ENCODE measurements around the gene BRD2. TPM values are rescaled to one million over a fixed set of nuclear protein-coding genes. Genes with fewer than 3 reads are reported as not detected.

BRD2 gene
- total and polyA plus RNA-seq, 9 of the 15 experiments (the other 6 are each of a cell fraction or from before 2014, with no cell fraction given) = 19.0 to 252 (median 181) TPM

DNA sequence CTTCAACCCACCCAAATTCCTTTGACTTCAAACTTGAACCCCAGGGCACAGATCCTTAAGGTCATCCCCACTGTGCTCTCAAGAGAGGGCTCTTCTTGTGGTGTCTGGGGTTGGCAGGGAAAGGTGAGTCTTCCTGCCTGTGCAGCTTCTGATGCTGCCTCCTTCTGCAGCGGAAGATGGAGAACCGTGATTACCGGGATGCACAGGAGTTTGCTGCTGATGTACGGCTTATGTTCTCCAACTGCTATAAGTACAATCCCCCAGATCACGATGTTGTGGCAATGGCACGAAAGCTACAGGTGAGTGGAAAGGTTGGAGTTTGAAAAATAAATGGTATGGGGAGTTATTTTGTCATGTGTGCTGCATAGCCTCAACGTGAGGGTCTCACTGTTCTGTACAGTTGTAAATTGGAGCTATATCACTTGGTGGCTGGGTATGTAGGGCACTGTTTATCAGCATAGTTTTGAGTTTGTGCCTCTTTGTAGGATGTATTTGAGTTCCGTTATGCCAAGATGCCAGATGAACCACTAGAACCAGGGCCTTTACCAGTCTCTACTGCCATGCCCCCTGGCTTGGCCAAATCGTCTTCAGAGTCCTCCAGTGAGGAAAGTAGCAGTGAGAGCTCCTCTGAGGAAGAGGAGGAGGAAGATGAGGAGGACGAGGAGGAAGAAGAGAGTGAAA lies 9.0 kb downstream of the BRD2 start:
- intact Hi-C loops (cut with micrococcal nuclease) = no loop called here

More for the DNA sequence above, 9.0 kb downstream of the BRD2 start:
- CTCF ChIA-PET (ENCODE audit: low intra/inter-chr PET ratio) = no interaction called here
- no TSS peak for BruUV-seq (replicated peaks)
- H3K9me1 ChIP-seq (ENCODE audit: control insufficient read depth, insufficient read depth, low read length) = peaks cover 22% of the 10 kb centered on the region
- H3K9ac ChIP-seq (ENCODE audit: insufficient read depth in 1 of 2, low read depth in 2 of 2, low read length in 2 of 2) = no peak overlapping the region; a peak in 1 of 4 replicates
- FAIRE-seq (no peak), ATAC-seq (no peak), DNase-seq (ENCODE audit: extremely low read depth in 1 of 4, low spot score in 3 of 4) (no peak)
- H3K36me3 ChIP-seq (ENCODE audit: control insufficient read depth, insufficient read depth, low read length) = peaks cover 98% of the 10 kb centered on the region
- H3K4me2 ChIP-seq (ENCODE audit: insufficient read depth, low read length) = no peak overlapping the region
- H3K79me2 ChIP-seq (ENCODE audit: control insufficient read depth, insufficient read depth, low read length) = peaks cover 64% of the 10 kb centered on the region
- TF ChIP-seq RBFOX2 (IDR thresholded peaks at IDR 0.05; ENCODE audit: low read depth, low read length) (peak; percentile 12; the same call in 1 of the 2 replicates), SUPT5H (IDR thresholded peaks at IDR 0.05) (peak; percentile 40; the same call in 1 of the 2 replicates), SAP30 (IDR thresholded peaks at IDR 0.05; ENCODE audit: borderline replicate concordance, insufficient read depth, low read depth, low read length, poor library complexity, severe bottlenecking) (no peak), ZFP91 (CRISPR knock-in tag; IDR thresholded peaks at IDR 0.05) (no peak), POLR2B (IDR thresholded peaks at IDR 0.05; ENCODE audit: low read depth, partially characterized antibody) (peak; percentile 23), ZNF212 (CRISPR knock-in tag; IDR thresholded peaks at IDR 0.05) (0 out of 2 replicates have a peak, but pooled peaks have one; percentile 65), KDM4B (IDR thresholded peaks at IDR 0.05; ENCODE audit: borderline replicate concordance in 2 of 2, low read depth in 1 of 2) (no peak), ZNF121 (CRISPR knock-in tag; conservative IDR thresholded peaks at IDR 0.05) (peak; percentile 40; the same call in 1 of the 2 replicates), POLR2AphosphoS5 (IDR thresholded peaks at IDR 0.05; ENCODE audit: control insufficient read depth, insufficient read depth, low read depth, low read length) (peak; percentile 12; the same call in 1 of the 2 replicates), NCOA6 (IDR thresholded peaks at IDR 0.05) (no peak), NFXL1 (CRISPR knock-in tag; IDR thresholded peaks at IDR 0.05) (no peak), CHCHD3 (CRISPR knock-in tag; IDR thresholded peaks at IDR 0.05) (0 out of 2 replicates have a peak, but pooled peaks have one; percentile 62), CBFB (CRISPR knock-in tag; IDR thresholded peaks at IDR 0.05) (0 out of 2 replicates have a peak, but pooled peaks have one; percentile 57)
- H4K20me1 ChIP-seq (replicated peaks; ENCODE audit: control insufficient read depth, insufficient read depth, low read length) = peaks cover 78% of the 10 kb centered on the region
- in situ Hi-C loops (cut with MboI) = no loop called here
- 91% methylated on average over 10 of the region's 10 CpGs for WGBS (ENCODE audit: insufficient coverage, low coverage, missing lambda C conversion rate)
- no peak overlapping the region for H2AFZ ChIP-seq (ENCODE audit: low read depth, low read length)
- no peaks in the 10 kb centered on the region for H3K27me3 ChIP-seq (ENCODE audit: control insufficient read depth in 2 of 2, insufficient read depth in 2 of 2, low read length in 2 of 2)
- H3K27ac ChIP-seq (ENCODE audit: extremely low read depth, low read depth, low read length) = no peak overlapping the region
- no peak overlapping the region for H3K4me3 ChIP-seq
- POLR2A ChIA-PET = interaction anchor here (0.6 to 13.4 kb wide), 5 partner anchors 7 to 853 kb away, joined by 3 to 384 read pairs (median 4); partner anchors contain the start of gene HLA-DMA
- no peaks in the 10 kb centered on the region for H3K9me3 ChIP-seq (replicated peaks; ENCODE audit: control insufficient read depth, insufficient read depth, low read depth, low read length)
- peaks cover 9 to 12% of the 10 kb centered on the region in 2 experiments; a peak in 4 of 5 replicates for H3K4me1 ChIP-seq (replicated peaks in 1 of 2; ENCODE audit: control insufficient read depth in 2 of 2, insufficient read depth in 2 of 2, low read length in 2 of 2)

Data from K562 (cell line).